ENCODE measurements around the gene GCH1.
"Not testable (repeated sequence)": the region's sequence is repeated elsewhere in the genome, so short reads cannot be mapped to it uniquely, and the experiment has no call there.

Gene GCH1

DNA sequence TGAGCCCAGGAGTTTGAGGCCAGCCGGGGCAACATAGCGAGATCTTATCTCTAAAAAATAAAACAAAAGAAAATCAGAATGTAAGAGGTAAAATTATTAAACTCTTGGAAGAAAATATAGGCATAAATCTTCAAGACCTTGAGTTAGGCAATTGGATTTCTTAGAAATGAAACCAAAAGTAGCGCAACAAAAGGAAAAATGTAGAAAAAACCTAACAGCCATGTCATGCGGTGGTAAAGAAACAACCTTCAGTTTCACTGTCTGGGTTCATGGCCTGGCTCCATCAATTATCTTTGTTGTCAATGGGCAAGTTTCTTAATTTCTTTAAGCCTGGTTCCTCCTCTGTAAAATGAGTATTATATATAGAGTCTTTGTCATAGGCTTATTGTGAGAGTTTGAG is 5.6 kb upstream of the GCH1 start:
- no peak for DNase-seq

DNA sequence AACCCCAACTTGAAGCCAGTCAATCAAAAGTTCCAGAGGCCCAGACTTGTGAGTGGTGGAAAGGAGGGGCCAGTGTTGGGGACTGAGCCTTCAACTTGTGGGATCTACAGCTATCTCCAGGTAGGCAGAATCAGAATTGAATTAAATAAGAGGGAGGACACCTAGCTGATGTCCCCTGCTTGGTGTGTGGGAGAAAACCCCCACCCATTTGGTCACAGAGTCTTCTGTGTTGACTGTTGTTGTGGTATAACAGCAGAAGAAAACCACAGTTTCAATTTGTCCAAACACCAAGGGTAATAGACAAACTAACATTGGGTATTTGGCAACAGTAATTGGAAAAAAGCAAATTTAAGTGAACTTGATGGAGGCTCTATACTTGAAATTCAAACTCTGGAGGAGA is 3.4 kb upstream of the GCH1 start:
- DNase-seq = no peak

DNA sequence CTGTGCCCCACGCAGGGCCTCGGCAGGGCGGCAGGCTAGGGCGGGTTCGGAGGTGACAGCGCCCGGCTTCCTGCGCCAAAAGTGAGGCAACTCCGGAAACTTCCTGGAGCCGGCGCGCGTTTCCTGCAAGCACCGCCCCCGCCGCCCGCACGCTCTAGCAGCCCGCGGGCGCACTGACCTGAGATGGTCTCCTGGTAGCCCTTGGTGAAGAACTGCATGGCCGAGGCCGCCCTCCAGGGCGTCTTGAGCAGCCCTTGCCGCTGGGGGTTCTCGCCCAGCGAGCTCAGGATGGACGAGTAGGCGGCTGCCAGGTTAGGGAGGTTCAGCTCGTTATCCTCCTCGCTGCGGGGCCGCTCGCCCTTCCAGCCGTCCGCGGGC is 494 bp downstream of the GCH1 start:
- DNase-seq = peak; percentile 32

DNA sequence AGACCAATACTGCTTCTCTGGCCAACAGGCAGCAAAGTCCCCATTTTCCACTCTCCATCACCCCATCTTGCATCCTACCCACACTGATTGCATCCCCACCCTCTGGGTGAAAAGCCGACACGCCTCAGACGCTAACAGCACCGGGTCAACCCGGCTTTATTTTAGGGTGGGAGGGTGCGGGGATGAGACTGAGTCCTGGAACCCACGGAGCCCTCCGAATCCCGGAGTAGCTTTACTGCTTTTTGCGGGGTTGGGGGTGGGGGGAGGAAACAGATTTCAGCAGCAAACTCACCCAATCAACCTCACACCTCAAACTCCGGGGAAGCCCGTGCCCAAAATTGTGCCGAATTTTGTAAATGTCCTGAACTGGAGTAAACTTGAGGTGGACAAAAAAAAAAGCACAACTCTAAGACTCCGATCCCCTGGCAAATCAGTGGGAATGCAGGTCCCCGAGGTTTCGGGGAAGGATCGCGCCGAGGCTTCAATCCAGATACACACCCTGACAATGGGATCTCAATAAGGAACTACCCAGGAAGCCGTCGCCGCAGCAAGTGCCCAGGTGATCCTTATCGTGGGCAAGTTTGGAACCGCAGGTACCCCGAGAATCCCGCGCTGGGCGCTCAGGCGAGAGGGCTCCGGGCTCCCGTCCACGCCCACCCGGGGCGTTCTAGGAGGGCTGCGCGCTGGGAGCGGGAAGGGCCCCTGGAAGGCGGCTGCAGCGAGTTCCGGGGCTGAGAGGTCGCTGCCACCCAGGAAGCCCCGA is 1.1 kb downstream of the GCH1 start:
- DNase-seq = no peak

DNA sequence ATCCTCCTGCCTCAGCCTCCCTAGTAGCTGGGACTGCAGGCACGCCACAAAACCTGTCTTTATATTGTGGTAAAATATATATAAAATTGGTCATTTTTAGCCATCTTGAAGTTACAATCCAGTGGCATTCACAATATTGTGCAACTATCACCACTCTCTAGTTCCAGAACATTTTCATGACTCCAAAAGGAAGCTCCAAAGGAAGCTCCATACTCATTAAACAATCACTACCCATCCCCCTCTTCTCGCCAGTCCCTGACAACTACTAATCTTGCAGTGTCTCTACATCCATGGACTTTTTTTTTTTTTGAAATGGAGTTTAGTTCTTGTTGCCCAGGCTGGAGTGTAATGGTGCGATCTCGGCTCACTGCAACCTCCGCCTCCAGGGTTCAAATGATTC is 3.1 kb downstream of the GCH1 start:
- DNase-seq = no peak

DNA sequence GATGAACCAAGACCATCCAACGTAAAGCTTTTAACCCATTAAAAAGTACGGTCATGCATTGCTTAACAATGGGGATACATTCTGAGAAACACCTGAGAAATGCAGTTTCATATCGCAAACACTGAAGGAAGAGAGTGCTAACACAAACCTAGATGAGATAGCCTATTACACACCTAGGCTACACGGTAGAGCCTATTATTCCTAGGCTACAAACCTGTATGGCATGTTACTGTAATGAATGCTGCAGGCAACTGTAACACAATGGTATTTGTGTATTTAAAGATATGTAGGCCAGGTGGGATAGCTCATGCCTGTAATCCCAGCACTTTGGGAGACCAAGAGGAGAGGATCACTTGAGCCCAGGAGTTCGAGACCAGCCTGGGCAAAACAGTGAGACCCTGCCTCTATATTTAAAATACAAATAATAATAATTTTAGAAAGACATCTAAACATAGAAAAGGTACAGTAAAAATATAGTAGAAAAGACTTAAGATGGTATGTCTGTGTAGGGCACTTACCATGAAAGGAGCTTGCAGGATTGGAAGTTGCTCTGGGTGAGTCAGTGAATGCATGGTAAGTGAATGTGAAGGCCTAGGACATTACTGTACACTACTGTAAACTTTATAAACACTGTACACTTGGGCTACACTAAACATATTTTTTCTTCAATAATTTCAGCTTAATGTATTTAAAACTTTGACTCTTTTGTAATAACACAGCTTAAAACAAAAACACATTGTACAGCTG is 4.6 kb downstream of the GCH1 start:
- not testable (repeated sequence) for DNase-seq

DNA sequence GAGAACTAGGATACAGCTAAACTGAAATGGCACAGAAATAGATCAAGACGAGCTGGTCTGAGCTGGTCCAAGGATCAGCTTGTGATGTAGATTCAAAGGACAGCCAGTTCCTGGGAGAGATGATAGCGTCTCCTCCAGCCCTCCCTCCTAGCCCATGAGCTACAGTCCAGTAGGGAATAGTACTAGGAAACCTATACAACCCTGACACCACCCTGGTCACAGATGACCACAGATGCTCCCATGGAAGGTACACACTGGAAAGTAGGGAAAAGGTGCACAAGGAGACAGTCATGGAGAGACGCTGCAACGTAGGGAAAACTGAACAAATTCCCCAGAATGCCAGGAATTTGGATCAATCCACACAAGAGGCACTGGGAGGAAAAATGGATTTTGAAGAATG is 6.9 kb downstream of the GCH1 start:
- DNase-seq = no peak

DNA sequence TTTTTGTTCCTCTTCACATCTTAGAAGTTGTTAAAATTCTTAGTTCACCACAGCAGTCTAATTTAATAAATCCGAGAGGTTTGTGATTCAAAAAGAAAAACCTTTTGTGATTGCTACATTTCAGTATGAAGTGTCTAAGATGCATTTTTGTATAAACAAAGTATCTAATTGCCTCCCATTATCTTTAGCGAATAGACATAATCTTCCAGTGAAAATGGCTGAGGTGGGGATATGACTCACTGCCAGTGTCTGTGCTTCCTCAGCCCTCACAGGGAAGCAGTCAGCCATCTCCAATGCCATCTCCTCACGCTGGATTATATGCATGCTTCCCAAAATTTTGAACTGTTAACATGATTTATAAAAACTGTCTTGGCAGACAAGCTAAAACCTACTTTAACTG is 7.6 kb downstream of the GCH1 start:
- no peak for DNase-seq

DNA sequence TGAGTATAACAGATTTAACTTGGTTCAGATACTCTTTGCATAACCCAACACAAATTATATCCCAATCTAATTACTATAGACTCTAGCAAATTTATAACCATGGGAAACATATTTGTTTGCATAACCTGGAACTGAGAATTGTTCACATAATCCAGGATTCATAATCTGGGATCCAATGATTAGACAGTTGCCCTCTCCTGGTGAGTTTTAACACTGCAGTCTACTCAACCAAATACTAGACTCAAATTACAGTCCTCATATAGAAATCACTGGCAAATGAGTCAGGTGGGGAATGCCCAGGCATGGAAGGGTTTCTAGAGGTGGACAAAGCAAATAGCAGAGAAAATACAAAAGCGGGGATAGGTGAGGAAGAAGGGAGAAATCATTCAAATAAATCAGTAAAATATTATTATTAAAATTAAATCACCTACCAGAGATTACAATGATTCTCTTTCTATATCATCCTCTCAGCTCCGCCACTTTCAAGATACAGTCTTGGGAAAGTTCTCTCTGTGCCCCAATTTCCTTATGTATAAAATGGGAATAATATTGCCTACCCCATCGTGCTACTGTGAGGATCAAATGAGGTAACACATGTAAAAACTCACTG is 9.4 kb downstream of the GCH1 start:
- peak; percentile 67 for DNase-seq

DNA sequence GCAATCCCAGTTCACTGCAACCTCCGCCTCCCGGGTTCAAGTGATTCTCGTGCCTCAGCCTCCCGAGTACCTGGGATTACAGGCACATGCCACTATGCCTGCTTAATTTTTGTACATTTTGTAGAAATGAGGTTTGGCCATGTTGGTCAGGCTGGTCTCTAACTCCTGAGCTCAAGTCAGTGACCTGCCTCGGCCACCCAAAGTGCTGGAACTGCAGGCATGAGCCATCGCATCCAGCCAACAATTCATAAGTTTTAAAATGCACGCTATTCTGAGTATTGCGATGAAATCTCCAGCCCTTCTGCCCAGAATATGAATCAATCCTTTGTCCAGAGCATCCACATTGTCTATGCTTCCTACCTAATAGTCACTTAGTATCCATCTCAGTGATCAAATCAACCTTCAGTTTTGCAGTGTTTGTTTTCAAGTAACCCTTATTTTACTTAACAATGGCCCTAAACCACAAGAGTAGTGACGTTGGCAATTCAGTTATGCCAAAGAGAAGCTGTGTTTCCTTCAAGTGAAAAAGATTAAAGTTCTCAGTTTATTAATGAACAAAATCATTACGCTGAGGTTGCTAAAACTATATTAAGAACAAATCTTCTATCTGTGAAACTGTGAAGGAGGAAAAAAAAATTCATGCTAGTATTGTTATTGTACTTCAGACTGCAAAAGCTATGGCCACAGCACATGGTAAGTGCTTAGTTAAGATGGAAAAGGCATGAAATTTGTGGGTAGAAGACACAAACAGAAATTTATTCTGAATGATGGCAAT is 11.0 kb downstream of the GCH1 start:
- DNase-seq = no peak

DNA sequence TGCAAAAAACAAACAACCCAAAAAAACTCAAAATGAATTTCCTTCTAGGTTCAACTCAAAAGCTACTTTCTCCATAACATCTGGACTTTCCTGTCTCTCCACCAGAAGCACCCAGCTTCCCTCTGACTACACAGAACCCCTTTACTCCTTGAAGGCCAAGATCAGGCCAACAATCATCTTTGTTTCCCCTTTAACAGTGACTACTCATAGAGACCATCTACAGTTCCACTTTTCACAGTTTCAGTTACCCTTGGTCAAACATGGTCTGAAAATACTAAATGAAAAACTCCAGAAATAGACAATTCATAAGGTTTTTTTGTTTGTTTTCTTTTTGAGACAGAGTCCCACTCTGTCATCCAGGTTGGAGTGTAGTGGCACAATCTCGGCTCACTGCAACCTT is 11.8 kb downstream of the GCH1 start:
- no peak for DNase-seq

DNA sequence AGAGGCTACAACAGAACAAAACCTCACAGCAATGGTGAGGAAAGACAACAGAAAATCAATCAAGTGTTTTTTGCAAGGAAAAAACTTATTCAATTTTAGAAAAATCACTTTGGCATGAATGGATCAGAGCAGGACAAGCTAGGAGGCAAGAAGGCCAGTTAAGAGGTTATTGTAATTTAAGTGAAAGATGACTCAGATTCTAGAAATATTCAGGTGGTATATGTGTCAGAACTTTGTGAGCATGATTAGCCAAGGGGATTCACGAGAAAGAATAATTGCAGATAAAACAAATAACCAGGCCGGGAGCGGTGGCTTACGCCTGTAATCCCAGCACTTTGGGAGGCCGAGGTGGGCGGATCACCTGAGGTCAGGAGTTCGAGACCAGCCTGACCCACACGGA is 12.7 kb downstream of the GCH1 start:
- no peak for DNase-seq

DNA sequence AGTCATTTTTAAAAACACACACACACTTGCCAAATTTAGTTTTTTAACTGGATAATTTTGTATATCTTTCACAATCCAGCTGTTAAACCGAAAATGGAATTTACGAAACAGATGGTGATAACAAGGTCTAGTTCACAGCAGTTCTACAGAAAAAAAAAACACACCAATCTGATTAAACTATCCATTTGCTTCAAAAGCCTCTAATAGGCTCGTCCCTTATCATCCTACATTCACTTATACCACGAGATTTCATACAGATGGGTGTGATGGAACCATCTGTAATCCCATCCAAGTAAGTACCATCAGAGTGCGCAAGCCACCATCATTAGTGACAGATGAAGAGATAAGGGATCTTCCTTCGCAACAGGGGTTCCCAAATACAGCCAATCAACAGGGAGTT is 20.1 kb downstream of the GCH1 start:
- DNase-seq = no peak

DNA sequence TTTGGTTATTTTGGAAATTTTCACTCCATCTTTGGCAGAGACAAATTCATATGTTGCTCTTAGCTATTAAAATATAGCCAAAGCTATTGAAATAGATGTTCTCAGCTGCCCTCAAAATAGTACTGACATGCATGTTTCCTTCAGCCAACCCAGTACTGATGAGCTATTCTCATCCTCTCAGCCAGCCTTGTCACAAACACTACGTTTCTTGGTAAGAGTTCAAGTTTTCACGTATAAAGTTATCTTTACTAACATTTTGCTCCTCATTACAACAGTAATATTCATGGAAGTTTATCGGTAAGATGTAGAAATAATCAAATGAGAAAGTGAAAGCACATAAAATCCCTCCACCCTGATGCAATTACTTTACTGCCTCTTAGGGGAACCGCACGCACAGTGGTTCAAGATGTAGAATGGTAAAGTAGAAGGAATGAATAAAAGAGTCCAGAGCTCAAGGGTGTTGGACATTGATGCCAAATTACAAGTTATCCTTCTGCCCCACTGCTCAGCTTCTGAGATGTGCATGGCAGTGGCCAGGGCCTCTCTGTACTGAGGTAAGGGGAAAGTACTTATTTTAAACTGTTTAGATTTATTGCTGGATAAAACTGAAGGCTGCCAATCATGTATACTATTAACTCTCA is 20.7 kb downstream of the GCH1 start:
- peak; percentile 40 for DNase-seq

DNA sequence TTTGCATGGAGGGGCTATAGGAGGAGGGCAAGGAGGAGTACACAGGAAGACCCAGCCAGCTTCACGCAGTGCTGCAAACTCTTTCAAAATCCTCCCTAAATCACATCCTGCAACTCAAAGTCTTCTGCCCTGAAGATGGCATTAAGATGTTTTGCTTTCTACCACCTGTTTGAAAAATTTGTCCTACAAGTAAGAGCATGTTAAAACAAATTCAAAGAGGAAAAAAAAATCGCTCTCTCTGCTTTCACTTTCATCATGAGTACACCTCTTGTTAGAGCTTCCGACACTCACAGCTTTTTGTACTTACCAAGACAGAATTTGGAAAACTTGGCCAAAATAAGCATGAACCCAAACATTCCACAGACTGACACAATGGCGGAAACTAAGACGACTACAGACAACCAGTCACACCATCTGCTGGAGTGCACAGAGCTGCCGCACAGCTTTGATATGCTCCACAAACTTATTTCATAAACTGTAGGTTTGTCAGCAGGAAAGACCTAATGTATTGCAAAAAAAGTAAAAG is 21.3 kb downstream of the GCH1 start:
- DNase-seq = peak; percentile 43

DNA sequence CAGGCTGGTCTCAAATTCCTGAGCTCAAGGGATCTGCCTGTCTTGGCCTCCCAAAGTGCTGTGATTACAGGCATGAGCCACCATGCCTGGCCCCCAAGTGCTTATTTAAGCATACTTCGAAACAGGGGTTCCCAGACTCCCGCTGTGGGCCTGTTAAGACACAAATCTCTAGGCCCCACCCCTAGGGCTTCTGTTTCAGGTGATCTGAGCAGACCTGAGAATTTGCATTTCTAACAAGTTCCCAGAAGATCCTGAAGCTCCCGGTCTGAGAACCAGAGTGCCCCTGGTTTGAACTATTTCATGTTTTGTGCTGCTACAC is 25.0 kb downstream of the GCH1 start:
- DNase-seq = no peak

DNA sequence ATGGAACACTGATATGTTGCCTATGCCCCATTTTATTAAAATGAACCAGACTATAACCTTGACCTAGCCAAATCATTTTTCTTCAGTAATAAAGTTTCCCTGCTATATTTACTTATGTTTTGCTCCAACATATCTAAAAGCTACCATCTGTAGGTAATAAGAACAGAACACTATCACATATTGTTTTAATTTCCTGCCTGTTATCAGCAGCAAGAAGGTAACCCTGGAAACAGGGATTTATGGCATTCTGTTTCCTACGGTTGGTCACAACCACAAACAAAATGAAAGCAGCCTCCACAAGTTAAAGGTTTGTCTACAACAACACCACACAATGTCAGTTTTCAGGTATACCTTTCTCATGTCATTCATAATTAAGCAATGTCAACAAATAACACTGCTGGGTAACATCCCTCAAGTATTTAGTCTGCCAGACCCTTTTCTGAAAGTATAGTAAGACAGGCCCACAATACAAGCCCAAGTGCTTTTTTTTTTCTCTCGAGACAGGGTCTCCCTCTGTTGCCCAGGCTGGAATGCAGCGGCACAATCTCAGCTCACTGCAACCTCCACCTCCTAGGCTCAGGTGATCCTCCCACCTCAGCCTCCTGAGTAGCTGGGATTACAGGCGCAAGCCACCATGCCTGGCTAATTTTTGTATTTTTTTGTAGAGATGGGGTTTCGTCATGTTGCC is 25.5 kb downstream of the GCH1 start:
- DNase-seq = peak; percentile 14

DNA sequence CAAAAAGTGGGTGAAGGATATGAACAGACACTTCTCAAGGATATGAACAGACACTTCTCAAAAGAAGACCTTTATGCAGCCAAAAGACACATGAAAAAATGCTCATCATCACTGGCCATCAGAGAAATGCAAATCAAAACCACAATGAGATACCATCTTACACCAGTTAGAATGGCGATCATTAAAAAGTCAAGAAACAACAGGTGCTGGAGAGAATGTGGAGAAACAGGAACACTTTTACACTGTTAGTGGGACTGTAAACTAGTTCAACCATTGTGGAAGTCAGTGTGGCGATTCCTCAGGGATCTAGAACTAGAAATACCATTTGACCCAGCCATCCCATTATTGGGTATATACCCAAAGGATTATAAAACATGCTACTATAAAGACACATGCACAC is 27.0 kb downstream of the GCH1 start:
- DNase-seq = not testable (repeated sequence)

DNA sequence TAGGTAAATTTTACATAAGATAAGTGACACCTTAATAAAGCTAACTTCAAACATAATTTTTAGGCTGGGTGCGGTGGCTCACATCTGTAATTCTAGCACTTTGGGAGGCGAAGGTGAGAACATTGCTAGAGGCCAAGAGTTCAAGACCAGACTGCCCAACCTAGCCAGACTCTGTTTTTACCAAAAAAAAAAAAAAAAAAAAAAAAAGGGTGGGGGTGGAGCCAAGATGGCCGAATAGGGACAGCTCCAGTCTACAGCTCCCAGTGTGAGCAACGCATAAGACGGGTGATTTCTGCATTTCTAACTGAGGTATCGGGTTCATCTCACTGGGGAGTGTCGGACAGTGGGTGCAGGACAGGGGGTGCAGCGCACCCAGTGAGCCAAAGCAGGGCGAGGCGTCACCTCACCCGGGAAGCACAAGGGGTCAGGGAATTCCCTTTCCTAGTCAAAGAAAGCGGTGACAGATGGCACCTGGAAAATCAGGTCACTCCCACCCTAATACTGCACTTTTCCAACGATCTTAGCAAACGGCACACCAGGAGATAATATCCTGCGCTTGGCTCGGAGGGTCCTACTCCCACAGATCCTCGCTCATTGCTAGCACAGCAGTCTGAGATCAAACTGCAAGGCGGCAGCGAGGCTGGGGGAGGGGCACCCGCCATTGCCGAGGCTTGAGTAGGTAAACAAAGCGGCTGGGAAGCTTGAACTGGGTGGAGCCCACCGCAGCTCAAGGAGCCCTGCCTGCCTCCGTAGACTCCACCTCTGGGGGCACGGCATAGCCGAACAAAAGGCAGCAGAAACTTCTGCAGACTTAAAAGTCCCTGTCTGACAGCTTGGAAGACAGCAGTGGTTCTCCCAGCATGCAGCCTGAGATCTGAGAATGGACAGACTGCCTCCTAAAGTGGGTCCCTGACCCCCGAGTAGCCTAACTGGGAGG is 32.2 kb downstream of the GCH1 start:
- DNase-seq = not testable (repeated sequence)

DNA sequence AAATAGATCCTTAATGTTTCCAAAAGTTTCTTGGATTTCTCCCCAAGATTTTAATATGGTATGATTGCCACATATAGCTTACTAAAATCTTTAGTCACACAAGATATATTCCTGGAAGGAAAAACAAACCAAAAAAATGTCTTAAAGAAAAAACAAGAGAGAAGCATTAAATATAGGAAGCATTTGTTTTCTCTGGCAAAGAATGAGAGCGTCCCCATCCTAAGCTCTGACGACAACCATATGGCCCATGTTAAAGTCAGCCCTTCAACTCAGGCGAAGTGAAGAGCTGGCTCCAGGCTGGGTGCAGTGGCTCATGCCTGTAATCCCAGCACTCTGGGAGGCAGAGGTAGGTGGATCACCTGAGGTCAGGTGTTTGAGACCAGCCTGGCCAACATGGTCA is 35.6 kb downstream of the GCH1 start:
- DNase-seq = peak; percentile 39

DNA sequence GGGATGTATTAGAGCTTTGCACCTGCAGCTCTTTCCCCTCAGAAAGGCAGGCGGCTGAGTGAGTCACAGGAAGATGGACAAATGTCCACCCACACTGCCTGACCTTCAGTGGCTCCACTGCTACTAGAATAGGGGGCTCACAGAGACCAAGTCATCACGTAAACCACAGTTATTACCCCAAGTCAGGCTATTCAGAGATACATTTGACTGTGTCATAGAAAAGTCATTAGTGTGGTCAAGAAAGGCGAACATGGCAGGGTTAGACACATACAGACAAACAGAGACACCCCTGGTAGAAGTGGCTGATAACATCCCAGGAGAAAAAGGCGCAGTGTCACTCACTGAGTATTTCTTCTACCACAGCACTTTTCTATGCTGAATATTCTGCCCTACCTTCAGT is 36.0 kb downstream of the GCH1 start:
- no peak for DNase-seq

Data from fibroblast of skin of abdomen (primary cell).